Stimulated activated CD8-positive, alpha-beta memory T cell treated with anti-CD3 and anti-CD28 coated beads, Interleukin-4, amount 100 ng/mL, for 4 hours (primary cell): ENCODE data around the gene LYST.

Source experiments
- DNase-seq, 2 donors: peaks; one replicate each; pipeline ENCODE4 v3.0.0-alpha.2; 2020; ENCODE audit warnings: low read depth in 2 of 2, low spot score in 1 of 2

Gene LYST

DNA sequence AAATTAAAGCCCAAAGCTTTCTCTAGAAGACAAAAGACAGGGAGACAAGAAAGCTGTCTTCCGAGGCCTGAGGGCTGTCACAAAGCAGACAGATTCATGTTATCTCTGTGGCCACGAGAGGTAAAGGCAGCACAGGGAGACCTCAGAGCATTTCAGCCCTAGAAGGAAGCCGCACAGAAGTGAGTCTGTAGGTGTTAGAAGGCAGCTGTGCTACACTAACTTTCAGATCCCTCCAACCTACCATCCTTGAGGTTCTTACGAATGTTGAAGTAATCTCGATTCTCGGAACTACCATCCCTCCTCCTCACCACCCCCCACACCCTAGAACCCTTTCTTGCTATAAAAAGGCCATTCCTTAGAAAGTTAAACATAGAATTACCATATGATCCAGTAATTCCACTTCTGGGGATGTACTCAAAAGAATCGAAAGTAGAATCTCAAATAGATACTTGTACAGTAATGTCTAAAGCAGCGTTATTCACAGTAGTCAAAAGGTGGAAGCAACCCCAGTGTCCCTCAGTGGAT lies 21.5 kb upstream of the LYST start:
- peak; percentile 21 to 22 for DNase-seq

DNA sequence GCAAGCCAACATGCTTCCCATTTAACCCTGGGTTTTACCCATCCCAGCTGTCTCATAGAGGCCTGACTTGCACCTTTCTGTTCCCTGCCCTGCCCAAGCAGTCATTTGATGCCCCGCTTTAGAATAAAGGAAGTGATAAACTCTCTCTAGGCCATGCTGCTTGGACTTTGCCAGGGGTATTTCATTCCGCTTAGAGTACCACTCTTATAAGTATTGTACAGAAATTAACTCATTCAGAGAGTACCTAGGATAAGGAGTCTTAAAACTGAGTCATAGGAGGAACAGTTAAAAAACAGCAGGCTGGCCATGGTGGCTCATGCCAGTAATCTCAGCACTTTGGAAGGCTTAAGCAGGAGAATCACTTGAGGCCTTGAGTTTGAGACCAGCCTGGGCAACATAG lies 21.0 kb upstream of the LYST start:
- no peak for DNase-seq

DNA sequence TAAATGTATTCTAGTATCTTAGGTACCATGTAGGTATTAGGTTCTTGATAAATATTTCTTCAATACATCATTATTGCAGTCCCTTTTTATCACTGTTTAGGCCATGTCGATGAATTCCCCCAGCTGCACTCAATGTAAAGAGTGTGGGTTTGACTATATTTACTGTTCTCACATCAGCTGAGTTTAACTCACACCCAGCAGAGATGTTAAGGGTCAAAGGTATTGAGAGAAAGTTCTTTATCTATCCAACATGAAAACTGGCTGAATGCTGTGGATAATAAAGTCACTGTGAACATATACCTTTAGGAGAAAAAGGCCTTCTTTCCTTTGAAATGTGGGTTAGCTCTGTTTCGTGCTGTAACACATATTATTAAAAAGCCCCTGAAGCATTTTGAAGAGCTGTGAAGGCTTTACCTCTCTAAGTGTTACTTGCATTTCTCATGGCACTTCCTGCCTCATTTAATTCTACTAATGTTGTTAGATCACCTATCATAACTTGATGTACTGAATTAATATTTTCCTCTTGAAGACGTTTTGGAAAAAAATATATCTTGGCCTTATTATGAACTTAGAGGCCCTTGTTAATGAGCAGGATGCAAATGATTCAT lies 19.1 kb upstream of the LYST start:
- DNase-seq = no peak

DNA sequence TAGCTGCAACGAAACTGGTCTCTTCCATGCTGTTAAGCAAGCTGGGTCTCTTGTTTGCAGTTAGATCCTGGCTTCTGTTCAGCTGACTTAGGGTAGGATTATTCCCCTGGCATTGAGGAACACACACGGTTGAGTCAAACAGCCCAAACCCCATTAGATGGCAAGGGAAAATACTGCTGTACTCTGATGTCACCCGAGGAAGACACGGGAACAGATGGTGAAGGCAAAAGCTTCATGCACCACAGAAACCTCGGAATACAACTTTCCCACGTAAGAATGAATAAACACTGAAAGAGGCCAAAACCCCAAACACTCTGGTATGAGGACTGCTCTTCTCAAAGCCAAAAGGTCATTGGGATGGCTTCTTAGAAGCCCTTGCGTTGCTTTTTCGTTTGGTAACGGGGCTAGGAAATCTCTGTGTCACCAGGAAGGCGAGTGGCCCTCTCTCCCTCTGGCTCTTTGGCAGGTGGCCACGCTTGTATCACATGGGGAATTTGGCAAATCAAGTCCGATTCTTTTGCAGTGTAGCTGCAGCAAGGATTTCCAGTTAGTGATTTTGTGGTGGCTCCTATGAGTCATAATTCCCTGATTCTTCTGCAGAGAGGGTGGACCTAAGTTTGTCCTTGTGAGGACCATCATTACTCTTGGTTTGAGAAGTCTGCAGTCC lies 16.7 kb upstream of the LYST start:
- DNase-seq = no peak

- DNase-seq = no peak
Observed at GRCh38 chr1:235882816-235883215, 16.1 kb upstream of the LYST start.

GRCh38 chr1:235881930-235882700 lies 15.4 kb upstream of the LYST start:
- no peak for DNase-seq

DNA sequence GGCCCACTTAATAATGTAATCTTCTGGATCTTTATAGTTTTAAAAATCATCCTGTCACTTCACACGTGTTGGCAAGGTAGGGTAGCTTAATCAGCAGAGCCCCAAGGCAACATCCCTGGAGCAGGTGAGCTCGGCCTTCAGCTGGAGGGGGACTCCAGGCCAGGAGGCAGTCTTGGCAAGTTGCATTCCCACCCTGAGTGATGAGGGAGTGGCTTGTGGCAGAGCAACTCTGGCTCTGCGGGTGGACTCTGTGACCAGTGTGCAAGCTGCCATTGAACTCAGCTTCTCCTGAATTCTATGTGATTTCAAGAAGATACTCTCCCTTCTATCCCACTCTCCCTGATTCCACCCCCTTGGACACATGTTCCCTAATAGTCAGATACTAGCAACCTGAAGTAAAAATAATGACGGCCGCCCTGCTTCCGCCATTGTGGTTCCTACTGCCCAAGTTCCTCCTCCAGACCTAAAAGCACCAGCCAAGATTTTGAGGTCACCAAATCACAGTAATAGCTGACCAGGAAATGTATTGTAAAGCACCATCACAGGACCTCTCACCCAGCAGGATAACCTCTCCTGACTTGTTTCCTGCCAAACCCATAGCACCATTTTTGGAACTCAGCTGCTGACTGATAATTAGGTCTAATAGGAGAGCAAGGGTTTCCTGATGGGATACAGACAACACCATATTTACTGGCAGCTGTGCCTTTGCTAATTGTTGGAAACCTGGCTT lies 11.5 kb upstream of the LYST start:
- DNase-seq = no peak

DNA sequence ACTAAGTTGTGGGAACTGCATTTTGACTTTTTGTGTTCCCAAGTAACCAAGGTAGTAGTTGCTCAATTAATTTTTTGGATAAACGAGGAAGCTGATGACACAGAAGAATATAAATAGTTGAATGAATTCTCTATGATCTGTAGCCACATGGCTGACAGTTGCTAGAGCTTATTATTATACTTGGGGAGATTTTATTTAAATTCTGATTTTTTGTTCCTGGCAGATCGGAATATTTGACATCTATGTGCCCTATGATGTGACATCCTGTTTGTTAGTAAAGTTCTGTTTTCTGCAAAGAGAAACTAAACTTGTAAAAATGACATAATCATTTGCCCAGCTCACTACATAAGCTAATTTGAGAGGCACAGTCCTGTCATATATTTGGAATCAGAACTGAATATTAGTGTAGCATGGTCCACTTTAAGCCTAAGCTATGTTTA lies 9.7 kb upstream of the LYST start:
- no peak for DNase-seq

- no peak for DNase-seq
Observed at GRCh38 chr1:235875036-235875597, 8.4 kb upstream of the LYST start.

- no peak for DNase-seq
Observed at GRCh38 chr1:235874261-235874660, 7.6 kb upstream of the LYST start.

- DNase-seq = no peak
Observed at GRCh38 chr1:235873571-235873970, 6.9 kb upstream of the LYST start.

DNA sequence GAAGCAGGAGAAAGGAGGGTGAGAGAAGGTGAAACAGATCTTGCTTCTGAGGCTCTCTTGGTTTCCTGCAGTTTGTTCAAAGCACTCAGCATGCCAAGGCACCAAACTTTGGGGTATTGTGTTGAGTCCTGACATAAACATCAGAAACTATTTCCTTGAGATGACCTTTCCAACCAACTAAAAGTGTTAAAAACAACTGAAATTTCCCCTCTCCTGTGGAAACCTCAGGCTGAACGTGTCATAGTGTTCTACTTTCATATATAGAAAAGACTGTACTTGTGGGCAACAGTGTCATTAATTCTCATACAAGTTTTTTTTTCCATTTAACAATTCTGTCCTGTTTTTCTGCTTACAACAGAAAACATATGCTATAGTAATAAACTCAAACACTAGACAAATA lies 6.3 kb upstream of the LYST start:
- DNase-seq = no peak

- no peak for DNase-seq
Observed at GRCh38 chr1:235872270-235872669, 5.6 kb upstream of the LYST start.

DNA sequence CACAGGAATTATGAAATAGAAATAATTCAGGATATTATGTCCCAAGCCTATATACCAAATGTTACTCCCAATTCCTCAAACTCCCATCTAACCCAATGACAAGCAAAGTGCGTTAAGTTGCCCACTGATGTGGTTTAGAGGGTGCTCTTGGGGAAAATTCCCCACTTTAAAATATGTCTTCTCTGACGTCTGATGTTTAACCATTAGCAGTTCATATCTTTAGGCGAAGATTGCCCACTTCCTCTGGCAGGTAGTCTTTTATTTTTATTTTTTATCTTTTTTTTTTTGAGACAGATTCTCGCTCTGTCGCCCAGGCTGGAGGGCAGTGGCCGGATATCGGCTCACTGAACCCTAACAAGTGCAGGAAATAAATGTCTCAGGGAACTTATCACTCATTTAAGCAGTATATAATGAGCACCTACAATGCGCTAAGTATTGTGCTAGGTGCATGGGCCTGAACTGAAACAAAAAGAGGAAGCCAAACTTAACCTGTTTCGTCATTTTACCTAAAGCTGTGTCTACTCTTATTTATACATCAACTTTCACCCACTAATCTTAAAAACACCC lies 1.3 kb upstream of the LYST start:
- DNase-seq = no peak

DNA sequence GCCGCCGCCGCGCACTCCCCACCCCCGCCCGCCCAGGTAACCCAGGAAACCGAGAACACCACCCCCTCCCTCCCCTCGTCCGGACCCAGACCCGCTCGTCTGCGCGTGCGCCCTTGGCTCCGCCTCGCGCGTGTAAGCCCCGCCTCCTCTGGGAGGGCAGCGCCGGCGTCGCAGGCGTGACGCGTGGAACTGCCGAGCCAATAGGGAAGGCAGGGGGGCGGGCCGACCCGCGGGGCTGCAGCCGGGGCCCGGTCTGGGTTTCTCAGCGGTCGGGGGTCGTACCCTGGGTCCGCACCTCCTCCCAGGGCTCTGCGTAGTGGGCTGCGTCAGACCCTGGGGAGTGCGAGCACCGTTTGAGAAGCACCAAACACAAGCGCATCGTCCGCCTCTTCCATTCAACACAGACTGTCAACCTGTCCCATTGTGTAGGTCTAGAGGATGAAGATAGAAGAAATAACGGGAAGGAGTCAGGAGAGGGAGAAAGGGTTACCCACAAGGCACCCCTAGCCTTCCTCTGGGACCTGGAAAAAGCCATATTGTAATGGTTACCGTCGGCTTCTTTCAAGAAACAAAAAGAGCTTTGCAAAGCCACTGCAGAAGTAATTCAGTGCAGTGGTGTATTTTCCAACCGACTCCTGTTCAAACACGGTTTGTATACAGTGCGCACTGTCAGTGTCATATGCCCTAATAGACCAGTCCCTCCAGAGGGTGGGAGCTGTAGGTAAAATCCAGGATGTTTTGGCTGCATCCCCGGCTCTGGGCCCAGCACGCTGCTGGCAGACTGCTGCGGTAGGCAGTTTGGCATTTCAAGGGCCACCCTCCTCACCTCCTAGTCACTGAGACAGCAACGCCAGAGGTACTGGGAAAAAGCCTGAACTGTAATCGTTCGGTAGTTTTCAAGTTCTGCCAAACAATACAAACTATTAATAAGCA lies 473 bp upstream of the LYST start:
- peak; percentile 92 to 95 for DNase-seq

GRCh38 chr1:235865565-235866204 lies 1.0 kb downstream of the LYST start:
- no peak for DNase-seq

- DNase-seq = no peak
Observed at GRCh38 chr1:235864931-235865525, 1.7 kb downstream of the LYST start.

DNA sequence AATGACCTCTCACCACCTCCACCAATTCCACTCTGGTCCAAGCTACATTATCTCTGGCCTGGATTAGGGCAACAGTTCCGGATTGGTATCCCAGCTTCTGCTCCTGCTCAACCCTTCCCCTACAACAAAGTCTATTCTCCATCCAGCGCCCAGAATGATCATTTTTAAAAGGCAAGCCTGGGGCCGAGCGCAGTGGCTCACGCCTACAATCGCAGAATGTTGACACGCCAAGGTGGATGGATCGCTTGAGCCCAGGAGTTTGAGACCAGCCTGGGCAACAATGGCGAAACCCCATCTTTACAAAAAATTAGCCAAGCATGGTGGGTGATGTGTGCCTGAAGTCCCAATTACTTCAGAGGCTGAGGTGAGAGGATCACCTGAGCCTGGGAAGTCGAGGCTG lies 2.2 kb downstream of the LYST start:
- no peak for DNase-seq

DNA sequence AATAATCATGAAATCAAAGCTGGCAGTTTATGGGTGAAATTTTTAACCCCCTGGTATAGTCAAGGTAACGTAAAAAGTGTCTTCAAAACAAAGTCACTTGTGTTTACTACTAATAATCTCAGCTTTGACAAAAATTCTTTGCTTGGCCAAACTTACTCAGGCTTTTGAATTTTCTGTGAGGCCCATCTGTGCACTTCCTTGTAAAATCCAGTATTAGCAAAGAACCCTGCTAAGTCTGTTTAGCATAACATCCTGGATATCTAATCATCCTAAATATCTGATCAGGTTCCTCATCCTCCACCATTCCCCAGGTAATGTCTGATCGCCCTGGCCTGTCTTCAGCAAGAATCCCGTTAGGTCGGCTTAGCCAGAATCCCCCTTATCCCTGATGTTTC lies 3.0 kb downstream of the LYST start:
- no peak for DNase-seq
